ENCODE data around the gene SPC25.

The SPC25 gene

DNA sequence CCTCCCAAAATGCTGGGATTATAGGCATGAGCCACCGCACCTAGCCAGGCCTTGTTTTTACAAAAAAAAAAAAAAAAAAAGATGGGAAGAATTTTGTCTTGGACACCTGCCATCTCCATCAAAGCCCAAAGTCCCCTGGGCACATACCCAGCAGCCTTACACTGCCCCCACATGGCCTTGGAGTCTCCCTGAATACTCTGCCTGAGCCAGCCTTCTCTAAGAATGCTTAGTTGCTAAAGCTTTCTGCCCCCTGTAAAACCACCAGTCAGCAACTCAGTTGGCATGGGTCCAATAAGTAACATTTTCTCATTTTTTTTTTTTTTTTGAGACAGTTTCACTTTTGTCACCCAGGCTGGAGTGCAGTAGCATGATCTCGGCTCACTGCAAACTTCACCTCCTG is 40.6 kb downstream of the SPC25 start:
- peaks cover 0 to 2% of the 10 kb centered on the region in 2 donors for H3K36me3 Mint-ChIP-seq
- H3K9me3 Mint-ChIP-seq: no peaks in the 10 kb centered on the region
- DNase-seq: no peak
- H3K27me3 Mint-ChIP-seq: no peaks in the 10 kb centered on the region
- no peak overlapping the region for H3K27ac Mint-ChIP-seq
- H3K4me3 Mint-ChIP-seq: no peak overlapping the region
- no peak for ATAC-seq (replicated peaks)
- H3K4me1 Mint-ChIP-seq: no peaks in the 10 kb centered on the region

GRCh38 chr2:168848225-168848624 is 42.0 kb downstream of the SPC25 start:
- no peak overlapping the region for H3K27ac Mint-ChIP-seq
- ATAC-seq (replicated peaks): no peak
- H3K27me3 Mint-ChIP-seq: no peaks in the 10 kb centered on the region
- H3K4me1 Mint-ChIP-seq: no peaks in the 10 kb centered on the region
- no peak overlapping the region for H3K4me3 Mint-ChIP-seq
- H3K9me3 Mint-ChIP-seq: no peaks in the 10 kb centered on the region
- no peak for DNase-seq
- peaks cover 0 to 2% of the 10 kb centered on the region in 2 donors for H3K36me3 Mint-ChIP-seq

- peaks cover 2 to 6% of the 10 kb centered on the region in 2 donors for H3K4me1 Mint-ChIP-seq
- peaks cover 0 to 2% of the 10 kb centered on the region in 2 donors for H3K9me3 Mint-ChIP-seq
- ATAC-seq (replicated peaks) (no peak), DNase-seq (no peak)
- H3K36me3 Mint-ChIP-seq: peaks cover 0 to 2% of the 10 kb centered on the region in 2 donors
- no peak overlapping the region for H3K4me3 Mint-ChIP-seq
- H3K27ac Mint-ChIP-seq: no peak overlapping the region
- H3K27me3 Mint-ChIP-seq: peaks cover 0 to 4% of the 10 kb centered on the region in 2 donors
These were observed 47.0 kb downstream of the SPC25 start for GRCh38 chr2:168843253-168843652.

GRCh38 chr2:168841445-168841844 is 48.8 kb downstream of the SPC25 start:
- H3K4me3 Mint-ChIP-seq: no peak overlapping the region
- peaks cover 0 to 4% of the 10 kb centered on the region in 2 donors for H3K27me3 Mint-ChIP-seq

GRCh38 chr2:168835969-168836368 is 54.3 kb downstream of the SPC25 start:
- H3K9me3 Mint-ChIP-seq: peaks cover 0 to 3% of the 10 kb centered on the region in 2 donors
- H3K27me3 Mint-ChIP-seq: peaks cover 0 to 4% of the 10 kb centered on the region in 2 donors
- no peak for DNase-seq
- ATAC-seq (replicated peaks): no peak
- no peak overlapping the region for H3K27ac Mint-ChIP-seq
- H3K36me3 Mint-ChIP-seq: peaks cover 0 to 2% of the 10 kb centered on the region in 2 donors
- no peaks in the 10 kb centered on the region for H3K4me1 Mint-ChIP-seq
- H3K4me3 Mint-ChIP-seq: no peak overlapping the region

More at GRCh38 chr2:168841445-168841844, 48.8 kb downstream of the SPC25 start:
- no peak for ATAC-seq (replicated peaks)
- Mint-ChIP-seq H3K9me3 (peaks cover 0 to 3% of the 10 kb centered on the region in 2 donors), H3K36me3 (peaks cover 0 to 2% of the 10 kb centered on the region in 2 donors), H3K27ac (no peak overlapping the region), H3K4me1 (peaks cover 2 to 6% of the 10 kb centered on the region in 2 donors)
- DNase-seq: no peak

DNA sequence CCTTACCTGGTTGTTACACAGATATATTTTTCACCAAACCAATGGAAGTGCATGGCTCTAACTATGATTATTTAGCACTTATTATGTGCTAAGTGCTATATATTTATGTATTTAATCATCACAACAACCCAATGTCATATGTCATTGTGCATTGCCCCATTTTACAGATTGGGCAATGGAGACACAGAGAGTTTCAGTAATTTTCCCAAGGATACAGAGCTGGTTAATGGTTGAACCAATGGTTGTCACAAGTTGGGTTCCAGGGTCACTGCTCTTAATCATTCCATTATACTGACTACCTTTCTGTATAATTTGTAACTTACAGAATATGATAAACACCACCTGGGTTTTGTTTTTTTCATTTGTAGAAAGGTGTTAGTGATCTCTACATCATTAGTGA is 58.6 kb downstream of the SPC25 start:
- Mint-ChIP-seq H3K36me3 (no peaks in the 10 kb centered on the region), H3K27ac (no peak overlapping the region)

DNA sequence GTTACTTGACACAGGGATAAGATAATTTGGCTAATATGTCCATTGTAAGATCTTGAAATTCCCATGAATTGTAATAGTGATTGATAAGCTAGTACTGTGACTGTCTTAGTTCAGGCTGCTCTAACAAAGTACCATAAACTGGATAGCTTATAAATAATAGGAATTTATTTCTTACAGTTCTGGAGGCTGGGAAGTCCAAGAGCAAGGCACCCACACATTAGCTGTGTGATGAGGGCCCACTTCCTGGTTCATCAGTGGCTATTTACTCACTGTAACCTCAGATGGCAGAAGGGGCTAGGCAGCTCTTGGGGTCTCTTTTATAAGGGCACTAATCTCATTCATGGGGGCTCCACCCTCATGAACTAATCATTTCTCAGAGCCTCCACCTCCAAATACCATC is 59.3 kb downstream of the SPC25 start:
- no peak for ATAC-seq (replicated peaks)
- no peaks in the 10 kb centered on the region for H3K9me3 Mint-ChIP-seq
- H3K36me3 Mint-ChIP-seq: no peaks in the 10 kb centered on the region
- no peaks in the 10 kb centered on the region for H3K4me1 Mint-ChIP-seq
- no peaks in the 10 kb centered on the region for H3K27me3 Mint-ChIP-seq
- H3K27ac Mint-ChIP-seq: no peak overlapping the region
- no peak overlapping the region for H3K4me3 Mint-ChIP-seq
- no peak for DNase-seq

More for the DNA sequence above, 58.6 kb downstream of the SPC25 start:
- ATAC-seq (replicated peaks) (no peak), DNase-seq (no peak)
- Mint-ChIP-seq H3K27me3 (no peaks in the 10 kb centered on the region), H3K4me1 (no peaks in the 10 kb centered on the region), H3K4me3 (no peak overlapping the region), H3K9me3 (no peaks in the 10 kb centered on the region)

DNA sequence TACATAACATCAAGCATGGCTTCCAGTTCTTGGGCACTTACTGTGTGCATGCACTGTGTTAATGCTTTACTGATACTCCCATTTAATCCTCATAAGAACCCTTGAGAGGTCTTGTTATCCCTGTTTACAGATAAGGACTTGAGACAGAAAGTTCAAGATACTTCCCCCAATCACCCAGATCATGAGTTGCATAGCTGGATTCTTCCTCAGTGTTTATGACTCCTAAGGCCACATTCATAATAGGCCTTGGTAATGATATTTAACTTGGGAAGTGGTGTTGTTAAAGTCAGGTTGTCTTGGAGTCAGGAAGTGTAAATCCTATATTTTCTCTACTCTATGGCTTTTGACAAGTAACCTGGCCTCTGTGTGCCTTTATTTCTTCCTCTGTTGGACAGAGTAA is 65.1 kb downstream of the SPC25 start:
- H3K4me3 Mint-ChIP-seq: no peak overlapping the region
- H3K36me3 Mint-ChIP-seq: no peaks in the 10 kb centered on the region
- no peaks in the 10 kb centered on the region for H3K27me3 Mint-ChIP-seq
- ATAC-seq (replicated peaks) (no peak), DNase-seq (no peak)
- H3K9me3 Mint-ChIP-seq: no peaks in the 10 kb centered on the region
- no peaks in the 10 kb centered on the region for H3K4me1 Mint-ChIP-seq
- H3K27ac Mint-ChIP-seq: no peak overlapping the region

DNA sequence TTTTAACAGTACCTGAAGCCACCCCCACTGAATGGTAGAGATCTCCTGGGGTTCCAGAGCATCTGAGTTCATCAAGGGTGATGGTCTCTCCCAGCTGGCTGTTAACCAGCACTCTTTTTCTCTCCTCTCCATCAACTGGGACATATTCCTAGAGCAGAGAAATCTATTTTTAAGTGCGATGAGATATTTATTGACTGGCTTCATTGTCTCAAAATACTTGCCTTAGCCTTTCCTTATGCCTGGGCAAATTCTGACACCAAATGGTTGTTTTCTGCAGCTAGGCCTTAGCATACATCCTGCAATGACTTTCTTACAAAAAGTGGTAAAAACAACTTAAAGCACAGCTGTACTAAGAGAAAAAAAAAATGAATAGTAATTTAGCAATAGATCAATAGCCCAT is 68.2 kb downstream of the SPC25 start:
- ATAC-seq (replicated peaks): no peak
- Mint-ChIP-seq H3K9me3 (no peaks in the 10 kb centered on the region), H3K4me1 (no peaks in the 10 kb centered on the region), H3K36me3 (no peaks in the 10 kb centered on the region), H3K4me3 (no peak overlapping the region), H3K27me3 (no peaks in the 10 kb centered on the region), H3K27ac (no peak overlapping the region)
- DNase-seq: no peak

DNA sequence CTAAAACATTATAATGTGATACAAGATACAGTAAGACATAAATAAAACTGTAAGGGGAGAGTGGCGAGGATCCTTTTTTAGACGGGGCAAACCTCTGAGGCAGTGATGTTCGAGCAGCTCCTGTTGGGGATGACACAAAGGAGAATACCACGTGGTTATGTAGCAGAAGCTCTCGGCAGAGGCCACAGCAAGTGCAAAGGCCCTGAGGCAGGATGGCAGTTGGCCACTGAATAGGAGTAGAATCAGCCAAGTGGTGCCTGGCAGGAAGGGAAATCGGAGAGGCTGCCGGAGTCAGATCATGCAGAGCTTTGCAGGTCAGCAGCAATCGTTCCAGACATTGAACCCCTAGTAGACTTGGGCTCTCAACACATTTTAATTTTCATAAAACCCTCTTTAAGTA is 68.7 kb downstream of the SPC25 start:
- Mint-ChIP-seq H3K4me1 (no peaks in the 10 kb centered on the region), H3K27me3 (no peaks in the 10 kb centered on the region), H3K9me3 (no peaks in the 10 kb centered on the region), H3K4me3 (no peak overlapping the region), H3K27ac (no peak overlapping the region), H3K36me3 (no peaks in the 10 kb centered on the region)
- ATAC-seq (replicated peaks) (no peak), DNase-seq (no peak)

Data from stimulated activated naive B cell treated with anti-CD40 and anti-IgM and Interleukin-4, amounts not matched to agents 10 μg/mL and 1 μg/mL and 100 μg/mL, for 72 hours (primary cell).